ENCODE data around the gene HNRNPC.
A peak's percentile ranks its signal among the peaks of the same experiment; 100 is the strongest.

Gene HNRNPC

DNA sequence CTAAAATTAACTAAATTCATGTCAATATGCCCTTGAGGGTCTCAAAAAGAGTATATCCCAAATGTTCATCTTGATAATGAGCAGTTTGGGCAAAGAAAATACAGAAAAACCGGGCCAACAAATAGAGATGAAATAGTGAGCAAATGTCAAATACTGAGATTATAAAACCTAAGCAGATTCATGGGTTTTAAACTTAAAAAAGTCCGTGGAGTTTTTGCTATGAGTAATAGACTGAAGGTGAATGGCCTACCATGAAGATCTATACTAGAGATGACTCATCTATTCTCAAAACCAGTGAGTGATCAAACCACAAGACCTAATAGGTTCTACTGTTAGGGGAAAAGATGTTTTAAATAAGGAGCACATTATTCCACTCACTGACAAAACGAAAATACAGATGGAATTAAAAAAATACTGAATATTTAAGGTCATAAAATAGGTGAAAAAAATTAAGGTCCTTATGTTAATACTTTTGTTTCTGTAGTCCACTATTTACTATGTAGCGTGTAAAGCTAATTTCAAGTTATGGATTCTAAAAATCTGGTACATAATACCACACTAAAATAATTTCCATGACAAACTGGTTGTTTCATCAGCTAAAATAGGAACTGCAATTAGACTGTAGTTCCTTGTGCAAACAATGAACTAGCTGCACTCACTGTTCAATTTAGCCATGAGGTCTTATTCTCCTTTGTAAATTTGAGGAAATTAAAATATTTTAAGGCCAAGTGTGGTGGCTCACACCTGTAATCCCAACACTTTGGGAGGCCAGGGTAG lies 5.0 kb downstream of the HNRNPC start:
- DNase-seq (ENCODE audit: low read depth), result peak; percentile 60
- H3K4me3 ChIP-seq (ENCODE audit: low read depth, low read length), result peak overlapping the region; percentile 95
- TF ChIP-seq, protein P1, sequence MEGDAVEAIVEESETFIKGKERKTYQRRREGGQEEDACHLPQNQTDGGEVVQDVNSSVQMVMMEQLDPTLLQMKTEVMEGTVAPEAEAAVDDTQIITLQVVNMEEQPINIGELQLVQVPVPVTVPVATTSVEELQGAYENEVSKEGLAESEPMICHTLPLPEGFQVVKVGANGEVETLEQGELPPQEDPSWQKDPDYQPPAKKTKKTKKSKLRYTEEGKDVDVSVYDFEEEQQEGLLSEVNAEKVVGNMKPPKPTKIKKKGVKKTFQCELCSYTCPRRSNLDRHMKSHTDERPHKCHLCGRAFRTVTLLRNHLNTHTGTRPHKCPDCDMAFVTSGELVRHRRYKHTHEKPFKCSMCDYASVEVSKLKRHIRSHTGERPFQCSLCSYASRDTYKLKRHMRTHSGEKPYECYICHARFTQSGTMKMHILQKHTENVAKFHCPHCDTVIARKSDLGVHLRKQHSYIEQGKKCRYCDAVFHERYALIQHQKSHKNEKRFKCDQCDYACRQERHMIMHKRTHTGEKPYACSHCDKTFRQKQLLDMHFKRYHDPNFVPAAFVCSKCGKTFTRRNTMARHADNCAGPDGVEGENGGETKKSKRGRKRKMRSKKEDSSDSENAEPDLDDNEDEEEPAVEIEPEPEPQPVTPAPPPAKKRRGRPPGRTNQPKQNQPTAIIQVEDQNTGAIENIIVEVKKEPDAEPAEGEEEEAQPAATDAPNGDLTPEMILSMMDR (IDR thresholded peaks at IDR 0.05; ENCODE audit: low read depth, low read length), result no peak
- no peak for TF ChIP-seq MYC (IDR thresholded peaks at IDR 0.05; ENCODE audit: low read depth, low read length)
- no peak for TF ChIP-seq POLR2A (IDR thresholded peaks at IDR 0.05; ENCODE audit: extremely low read depth, insufficient read length)
- TF ChIP-seq, protein P2, sequence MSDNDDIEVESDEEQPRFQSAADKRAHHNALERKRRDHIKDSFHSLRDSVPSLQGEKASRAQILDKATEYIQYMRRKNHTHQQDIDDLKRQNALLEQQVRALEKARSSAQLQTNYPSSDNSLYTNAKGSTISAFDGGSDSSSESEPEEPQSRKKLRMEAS (IDR thresholded peaks at IDR 0.05; ENCODE audit: low read depth, low read length), result no peak

DNA sequence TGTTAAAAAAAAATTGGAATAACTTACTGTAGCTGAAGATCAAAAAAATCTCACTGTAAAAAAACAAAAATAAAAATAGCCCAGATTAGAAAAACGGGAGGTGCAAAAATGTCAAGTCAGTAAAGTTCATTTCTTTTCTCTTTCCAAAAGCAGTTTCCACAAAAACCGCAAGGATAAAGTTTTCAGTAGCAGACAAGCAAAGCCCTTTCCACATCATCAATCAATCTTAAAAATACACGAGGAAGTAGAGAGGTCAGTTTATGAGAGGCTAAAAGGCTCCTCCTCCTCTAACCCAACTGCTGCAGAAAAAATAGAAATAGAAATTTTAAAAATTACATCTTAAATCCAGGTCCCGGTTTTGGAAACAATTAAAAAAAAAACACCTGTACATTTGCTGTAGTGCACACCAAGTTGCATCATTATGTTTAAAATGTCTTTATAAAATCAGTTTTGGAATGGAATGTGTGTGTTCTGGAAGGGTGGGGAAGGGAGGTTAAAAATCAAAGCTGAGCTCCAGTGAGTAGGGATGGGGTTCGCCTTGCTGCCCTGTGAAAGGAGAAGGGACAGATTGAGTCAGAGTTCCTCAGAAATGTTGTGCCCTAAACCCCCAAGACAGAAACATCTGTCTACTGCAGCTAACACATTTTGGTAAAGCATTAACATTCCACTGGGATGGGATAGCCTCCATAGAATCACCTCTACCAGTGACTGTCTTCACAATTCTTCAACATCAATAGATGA lies 5.8 kb downstream of the HNRNPC start:
- TF ChIP-seq POLR2A (IDR thresholded peaks at IDR 0.05; ENCODE audit: extremely low read depth, insufficient read length) (no peak), MYC (IDR thresholded peaks at IDR 0.05; ENCODE audit: low read depth, low read length) (no peak)
- TF ChIP-seq, protein P1 (IDR thresholded peaks at IDR 0.05; ENCODE audit: low read depth, low read length), result no peak
- TF ChIP-seq, protein P2 (IDR thresholded peaks at IDR 0.05; ENCODE audit: low read depth, low read length), result no peak

DNA sequence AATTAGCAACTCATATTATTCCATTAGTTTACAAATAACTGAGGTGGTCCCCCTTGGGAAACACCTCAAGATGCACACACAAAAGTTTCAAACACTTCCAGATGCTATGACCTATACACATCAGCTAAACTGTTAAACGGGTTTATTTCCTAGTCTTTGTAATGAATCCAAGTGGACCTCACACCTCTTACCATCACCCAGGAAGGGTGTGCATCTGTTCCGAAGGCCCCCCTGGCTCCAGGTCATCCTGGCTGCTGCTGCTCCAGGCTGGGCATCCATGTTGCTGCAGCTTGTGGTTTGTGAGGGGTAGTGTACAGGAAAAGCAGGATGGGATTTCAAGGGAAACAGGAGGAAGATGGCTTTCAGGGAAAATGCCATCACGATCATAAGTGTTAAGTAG lies 6.8 kb downstream of the HNRNPC start:
- TF ChIP-seq, protein P1 (IDR thresholded peaks at IDR 0.05; ENCODE audit: low read depth, low read length), result no peak
- no peak for TF ChIP-seq POLR2A (IDR thresholded peaks at IDR 0.05; ENCODE audit: extremely low read depth, insufficient read length)
- TF ChIP-seq, protein P2 (IDR thresholded peaks at IDR 0.05; ENCODE audit: low read depth, low read length), result no peak
- TF ChIP-seq MYC (IDR thresholded peaks at IDR 0.05; ENCODE audit: low read depth, low read length), result no peak
- peak overlapping the region; percentile 95 for H3K4me3 ChIP-seq (ENCODE audit: low read depth, low read length)
- no peak for DNase-seq (ENCODE audit: low read depth)

More for the DNA sequence above, 5.8 kb downstream of the HNRNPC start:
- H3K4me3 ChIP-seq (ENCODE audit: low read depth, low read length), result peak overlapping the region; percentile 95
- DNase-seq (ENCODE audit: low read depth), result peak; percentile 35

DNA sequence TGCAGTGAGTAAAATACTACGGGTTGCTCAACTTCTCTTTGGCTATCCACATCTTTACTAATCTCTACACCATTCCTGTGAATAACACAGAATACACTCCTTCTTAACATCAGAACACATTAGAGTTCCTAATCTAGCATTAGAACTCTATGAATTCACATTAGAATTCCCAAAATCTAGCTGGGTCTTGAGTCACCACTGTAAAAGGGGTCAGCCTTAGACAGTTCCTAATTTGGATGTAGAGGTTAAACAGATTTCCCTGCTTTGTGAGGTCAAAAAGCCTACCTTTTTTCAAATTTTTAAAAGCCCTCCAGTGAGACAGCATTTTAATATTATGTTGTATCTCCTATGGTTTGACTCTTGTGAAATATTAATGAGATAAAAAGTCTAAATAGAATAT lies 7.4 kb downstream of the HNRNPC start:
- TF ChIP-seq, protein P1 (IDR thresholded peaks at IDR 0.05; ENCODE audit: low read depth, low read length), result no peak
- TF ChIP-seq POLR2A (IDR thresholded peaks at IDR 0.05; ENCODE audit: extremely low read depth, insufficient read length) (no peak), MYC (IDR thresholded peaks at IDR 0.05; ENCODE audit: low read depth, low read length) (no peak)
- TF ChIP-seq, protein P2 (IDR thresholded peaks at IDR 0.05; ENCODE audit: low read depth, low read length), result no peak
- H3K4me3 ChIP-seq (ENCODE audit: low read depth, low read length), result peak overlapping the region; percentile 18
- DNase-seq (ENCODE audit: low read depth), result no peak

DNA sequence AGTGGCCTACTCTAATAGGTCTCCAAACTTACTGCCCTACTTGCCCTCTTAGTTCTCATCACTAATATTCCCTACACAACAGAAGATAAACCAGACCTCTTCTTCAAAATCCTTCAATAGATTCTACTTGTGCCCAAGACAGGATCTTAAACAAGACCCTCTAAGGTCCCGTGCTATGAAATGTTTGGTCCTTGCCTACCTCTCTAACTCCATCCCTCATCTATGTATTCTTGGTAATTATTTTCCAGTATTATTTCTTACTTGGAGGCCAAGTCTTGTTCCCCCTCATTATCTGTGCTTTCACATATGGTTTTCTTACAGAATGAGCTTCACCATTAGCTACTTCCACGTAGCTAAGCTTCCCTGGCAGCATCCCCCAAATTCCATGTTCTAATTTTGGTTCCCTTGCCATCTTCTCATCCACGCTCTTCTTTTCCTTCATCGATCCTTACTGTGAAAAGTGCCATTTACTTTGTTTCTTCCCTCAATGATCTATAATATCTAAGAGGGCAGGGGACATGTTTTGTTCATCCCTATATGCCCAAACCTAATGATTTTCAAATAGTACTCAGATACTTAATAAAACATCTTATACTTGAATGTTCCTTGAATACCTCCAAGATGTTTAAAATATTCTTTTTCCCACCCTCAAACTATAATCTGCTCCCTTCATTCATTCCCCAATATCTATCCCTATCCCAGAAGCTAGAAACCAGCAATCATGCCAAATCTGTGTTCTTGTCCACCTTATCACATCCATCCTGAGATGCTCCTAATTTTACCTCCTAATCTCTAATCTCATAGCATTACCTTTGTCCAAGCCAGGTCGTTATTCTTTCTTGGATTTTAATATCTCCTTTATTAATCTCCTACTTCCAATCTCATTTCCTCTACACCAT lies 10.1 kb downstream of the HNRNPC start:
- no peak for DNase-seq (ENCODE audit: low read depth)
- TF ChIP-seq, protein P1 (IDR thresholded peaks at IDR 0.05; ENCODE audit: low read depth, low read length), result no peak
- TF ChIP-seq POLR2A (IDR thresholded peaks at IDR 0.05; ENCODE audit: extremely low read depth, insufficient read length) (no peak), MYC (IDR thresholded peaks at IDR 0.05; ENCODE audit: low read depth, low read length) (no peak)
- TF ChIP-seq, protein P2 (IDR thresholded peaks at IDR 0.05; ENCODE audit: low read depth, low read length), result no peak
- H3K4me3 ChIP-seq (ENCODE audit: low read depth, low read length), result peak overlapping the region; percentile 16
